ENCODE data around the gene SETD2.

GRCh38 chr3:47152578-47152977 lies 11.3 kb downstream of the SETD2 start:
- TF ChIP-seq, protein P1, sequence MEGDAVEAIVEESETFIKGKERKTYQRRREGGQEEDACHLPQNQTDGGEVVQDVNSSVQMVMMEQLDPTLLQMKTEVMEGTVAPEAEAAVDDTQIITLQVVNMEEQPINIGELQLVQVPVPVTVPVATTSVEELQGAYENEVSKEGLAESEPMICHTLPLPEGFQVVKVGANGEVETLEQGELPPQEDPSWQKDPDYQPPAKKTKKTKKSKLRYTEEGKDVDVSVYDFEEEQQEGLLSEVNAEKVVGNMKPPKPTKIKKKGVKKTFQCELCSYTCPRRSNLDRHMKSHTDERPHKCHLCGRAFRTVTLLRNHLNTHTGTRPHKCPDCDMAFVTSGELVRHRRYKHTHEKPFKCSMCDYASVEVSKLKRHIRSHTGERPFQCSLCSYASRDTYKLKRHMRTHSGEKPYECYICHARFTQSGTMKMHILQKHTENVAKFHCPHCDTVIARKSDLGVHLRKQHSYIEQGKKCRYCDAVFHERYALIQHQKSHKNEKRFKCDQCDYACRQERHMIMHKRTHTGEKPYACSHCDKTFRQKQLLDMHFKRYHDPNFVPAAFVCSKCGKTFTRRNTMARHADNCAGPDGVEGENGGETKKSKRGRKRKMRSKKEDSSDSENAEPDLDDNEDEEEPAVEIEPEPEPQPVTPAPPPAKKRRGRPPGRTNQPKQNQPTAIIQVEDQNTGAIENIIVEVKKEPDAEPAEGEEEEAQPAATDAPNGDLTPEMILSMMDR (IDR thresholded peaks at IDR 0.05) = no peak
- no peak for TF ChIP-seq POLR2A (IDR thresholded peaks at IDR 0.05)

All from lower leg skin (tissue), 3 donors.